ENCODE data around the gene MAN2A1.

DNA sequence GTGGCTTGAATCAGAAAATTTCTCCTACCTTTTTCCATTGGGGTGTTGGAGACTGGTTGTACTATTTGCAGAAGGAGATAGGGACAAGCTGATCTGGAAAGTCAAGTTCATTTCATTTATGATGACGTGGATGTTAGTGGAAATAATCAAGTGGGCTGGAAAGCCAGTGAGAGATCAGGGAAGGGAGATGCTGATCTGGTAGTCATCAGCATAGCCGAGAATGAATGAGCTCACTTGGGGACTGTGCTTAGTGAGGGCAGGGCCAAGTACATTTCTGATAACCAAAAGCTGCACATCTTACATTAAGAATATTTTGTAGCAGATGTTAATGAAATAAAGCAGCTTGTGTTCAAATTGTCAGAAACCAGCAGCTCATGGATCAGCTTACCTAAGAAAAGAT is 12.1 kb downstream of the MAN2A1 start:
- TF ChIP-seq NFYB (CRISPR knock-in tag; conservative IDR thresholded peaks at IDR 0.05; ENCODE audit: low read depth) (no peak), ZNF317 (CRISPR knock-in tag; IDR thresholded peaks at IDR 0.05; ENCODE audit: borderline replicate concordance, low read depth) (no peak), ZNF281 (CRISPR knock-in tag; IDR thresholded peaks at IDR 0.05) (no peak), TCF7 (CRISPR knock-in tag; IDR thresholded peaks at IDR 0.05; ENCODE audit: low read depth) (no peak)
- TF ChIP-seq, protein P1, sequence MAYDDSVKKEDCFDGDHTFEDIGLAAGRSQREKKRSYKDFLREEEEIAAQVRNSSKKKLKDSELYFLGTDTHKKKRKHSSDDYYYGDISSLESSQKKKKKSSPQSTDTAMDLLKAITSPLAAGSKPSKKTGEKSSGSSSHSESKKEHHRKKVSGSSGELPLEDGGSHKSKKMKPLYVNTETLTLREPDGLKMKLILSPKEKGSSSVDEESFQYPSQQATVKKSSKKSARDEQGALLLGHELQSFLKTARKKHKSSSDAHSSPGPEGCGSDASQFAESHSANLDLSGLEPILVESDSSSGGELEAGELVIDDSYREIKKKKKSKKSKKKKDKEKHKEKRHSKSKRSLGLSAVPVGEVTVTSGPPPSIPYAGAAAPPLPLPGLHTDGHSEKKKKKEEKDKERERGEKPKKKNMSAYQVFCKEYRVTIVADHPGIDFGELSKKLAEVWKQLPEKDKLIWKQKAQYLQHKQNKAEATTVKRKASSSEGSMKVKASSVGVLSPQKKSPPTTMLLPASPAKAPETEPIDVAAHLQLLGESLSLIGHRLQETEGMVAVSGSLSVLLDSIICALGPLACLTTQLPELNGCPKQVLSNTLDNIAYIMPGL (CRISPR knock-in tag; IDR thresholded peaks at IDR 0.05): no peak
- TF ChIP-seq, protein P2, sequence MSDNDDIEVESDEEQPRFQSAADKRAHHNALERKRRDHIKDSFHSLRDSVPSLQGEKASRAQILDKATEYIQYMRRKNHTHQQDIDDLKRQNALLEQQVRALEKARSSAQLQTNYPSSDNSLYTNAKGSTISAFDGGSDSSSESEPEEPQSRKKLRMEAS (CRISPR knock-in tag; IDR thresholded peaks at IDR 0.05): no peak

Measured in WTC11 (cell line).